ENCODE measurements around the gene URM1.

DNA sequence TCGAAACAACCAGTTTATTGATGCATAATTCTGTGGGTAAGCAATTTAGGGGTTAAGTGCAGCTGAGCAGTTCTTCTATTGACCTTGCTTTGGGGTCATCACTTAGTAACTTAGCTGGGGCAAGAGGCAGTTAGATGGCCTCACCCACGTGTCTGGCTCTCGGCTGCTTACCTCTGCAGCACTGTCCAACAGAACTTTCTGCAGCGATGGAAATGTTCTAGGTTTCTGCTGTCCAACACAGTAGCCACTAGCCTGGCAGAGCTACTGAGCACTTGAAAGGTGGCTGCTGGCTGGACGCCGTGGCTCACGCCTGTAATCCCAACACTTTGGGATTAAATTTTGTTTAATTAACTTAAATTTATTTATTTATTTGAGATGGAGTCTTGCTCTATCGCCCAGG is 13.1 kb upstream of the URM1 start:
- TF ChIP-seq, protein P1, sequence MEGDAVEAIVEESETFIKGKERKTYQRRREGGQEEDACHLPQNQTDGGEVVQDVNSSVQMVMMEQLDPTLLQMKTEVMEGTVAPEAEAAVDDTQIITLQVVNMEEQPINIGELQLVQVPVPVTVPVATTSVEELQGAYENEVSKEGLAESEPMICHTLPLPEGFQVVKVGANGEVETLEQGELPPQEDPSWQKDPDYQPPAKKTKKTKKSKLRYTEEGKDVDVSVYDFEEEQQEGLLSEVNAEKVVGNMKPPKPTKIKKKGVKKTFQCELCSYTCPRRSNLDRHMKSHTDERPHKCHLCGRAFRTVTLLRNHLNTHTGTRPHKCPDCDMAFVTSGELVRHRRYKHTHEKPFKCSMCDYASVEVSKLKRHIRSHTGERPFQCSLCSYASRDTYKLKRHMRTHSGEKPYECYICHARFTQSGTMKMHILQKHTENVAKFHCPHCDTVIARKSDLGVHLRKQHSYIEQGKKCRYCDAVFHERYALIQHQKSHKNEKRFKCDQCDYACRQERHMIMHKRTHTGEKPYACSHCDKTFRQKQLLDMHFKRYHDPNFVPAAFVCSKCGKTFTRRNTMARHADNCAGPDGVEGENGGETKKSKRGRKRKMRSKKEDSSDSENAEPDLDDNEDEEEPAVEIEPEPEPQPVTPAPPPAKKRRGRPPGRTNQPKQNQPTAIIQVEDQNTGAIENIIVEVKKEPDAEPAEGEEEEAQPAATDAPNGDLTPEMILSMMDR (IDR thresholded peaks at IDR 0.05), result no peak
- TF ChIP-seq EZH2 (IDR thresholded peaks at IDR 0.05), result no peak
- no peak for TF ChIP-seq EZH2phosphoT487 (IDR thresholded peaks at IDR 0.05)
